ENCODE measurements around the gene SF3B2. TPM values are rescaled to one million over a fixed set of nuclear protein-coding genes. Genes with fewer than 3 reads are reported as not detected.

SF3B2 gene
- total and polyA plus RNA-seq, 10 donors, result 77.5 to 195 (median 147) TPM

DNA sequence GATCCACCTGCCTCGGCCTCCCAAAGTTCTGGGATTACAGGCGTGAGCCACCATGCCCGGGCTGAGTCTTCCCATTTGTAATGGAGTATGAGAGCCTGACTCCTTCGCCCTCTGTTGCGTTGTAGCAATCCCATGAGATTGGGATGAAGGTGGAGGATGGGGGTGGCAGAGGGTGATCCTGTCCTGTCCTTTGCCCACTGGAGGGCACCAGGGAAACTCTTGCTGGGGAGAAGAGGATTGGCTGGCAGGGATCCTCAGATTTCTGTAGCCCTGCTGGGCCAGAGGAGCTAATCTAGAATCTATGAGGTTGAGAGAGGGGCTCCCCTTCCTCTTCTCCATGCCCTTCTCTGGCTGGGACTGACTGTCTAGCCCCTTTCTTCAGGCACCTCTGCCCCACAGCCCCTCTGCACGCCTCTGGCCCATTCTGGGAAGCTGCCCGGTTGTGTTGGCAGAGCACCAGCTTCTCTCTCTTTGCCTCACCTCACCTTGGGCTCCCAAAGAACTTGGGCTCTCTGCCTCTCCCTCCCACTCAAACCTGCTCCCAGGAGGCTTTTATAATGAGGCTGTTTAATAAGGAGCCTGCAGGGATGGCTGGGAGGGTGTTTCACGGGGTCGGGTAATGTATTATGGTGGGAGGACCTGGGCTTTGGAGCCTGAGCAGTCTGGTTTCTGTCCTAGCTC, 16.4 kb upstream of the SF3B2 start:
- 76 to 91% (median 86%) methylated on average over 9 of the region's 9 CpGs for WGBS, 5 donors
- no peak for DNase-seq
- no peak overlapping the region for H3K27ac ChIP-seq
- H3K36me3 ChIP-seq, result no peaks in the 10 kb centered on the region
- intact Hi-C loops (cut with DNase I; ENCODE audit: low total_unique reads), result no loop called here
- peaks cover 0 to 9% (median 0%) of the 10 kb centered on the region in 7 donors for H3K27me3 ChIP-seq (replicated peaks in 1 of 7)
- H3K4me3 ChIP-seq, result no peak overlapping the region
- TF ChIP-seq POLR2AphosphoS5 (IDR thresholded peaks at IDR 0.05) (no peak), POLR2A (IDR thresholded peaks at IDR 0.05) (no peak)
- TF ChIP-seq, protein P1, sequence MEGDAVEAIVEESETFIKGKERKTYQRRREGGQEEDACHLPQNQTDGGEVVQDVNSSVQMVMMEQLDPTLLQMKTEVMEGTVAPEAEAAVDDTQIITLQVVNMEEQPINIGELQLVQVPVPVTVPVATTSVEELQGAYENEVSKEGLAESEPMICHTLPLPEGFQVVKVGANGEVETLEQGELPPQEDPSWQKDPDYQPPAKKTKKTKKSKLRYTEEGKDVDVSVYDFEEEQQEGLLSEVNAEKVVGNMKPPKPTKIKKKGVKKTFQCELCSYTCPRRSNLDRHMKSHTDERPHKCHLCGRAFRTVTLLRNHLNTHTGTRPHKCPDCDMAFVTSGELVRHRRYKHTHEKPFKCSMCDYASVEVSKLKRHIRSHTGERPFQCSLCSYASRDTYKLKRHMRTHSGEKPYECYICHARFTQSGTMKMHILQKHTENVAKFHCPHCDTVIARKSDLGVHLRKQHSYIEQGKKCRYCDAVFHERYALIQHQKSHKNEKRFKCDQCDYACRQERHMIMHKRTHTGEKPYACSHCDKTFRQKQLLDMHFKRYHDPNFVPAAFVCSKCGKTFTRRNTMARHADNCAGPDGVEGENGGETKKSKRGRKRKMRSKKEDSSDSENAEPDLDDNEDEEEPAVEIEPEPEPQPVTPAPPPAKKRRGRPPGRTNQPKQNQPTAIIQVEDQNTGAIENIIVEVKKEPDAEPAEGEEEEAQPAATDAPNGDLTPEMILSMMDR (IDR thresholded peaks at IDR 0.05 in 8 of 11, conservative IDR thresholded peaks at IDR 0.05 in 3 of 11), result no peak
- peaks cover 0 to 3% (median 0%) of the 10 kb centered on the region in 6 donors for H3K4me1 ChIP-seq
- H3K9me3 ChIP-seq, result peaks cover 0 to 5% (median 0%) of the 10 kb centered on the region in 8 donors

DNA sequence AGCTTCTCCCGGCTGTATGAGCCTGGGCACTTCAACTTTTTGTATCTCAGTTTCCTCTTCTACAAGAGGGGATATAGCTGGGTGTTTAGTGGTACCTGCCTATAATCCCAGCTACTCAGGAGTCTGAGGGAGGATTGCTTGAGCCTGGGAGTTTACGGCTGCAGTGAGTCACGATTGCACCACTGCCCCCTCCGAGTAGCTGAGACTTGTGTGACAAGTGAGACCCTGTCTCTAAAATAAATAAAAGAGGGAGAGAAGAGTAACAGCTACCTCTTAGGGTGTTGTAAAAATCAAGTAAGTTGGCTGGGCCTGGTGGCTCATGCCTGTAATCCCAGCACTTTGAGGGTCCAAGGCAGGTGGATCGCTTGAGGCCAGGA, 15.8 kb upstream of the SF3B2 start:
- Histone ChIP-seq H3K4me3 (no peak overlapping the region), H3K4me1 (peaks cover 0 to 3% (median 0%) of the 10 kb centered on the region in 6 donors), H3K36me3 (no peaks in the 10 kb centered on the region), H3K27ac (no peak overlapping the region), H3K27me3 (replicated peaks in 1 of 7) (peaks cover 0 to 9% (median 0%) of the 10 kb centered on the region in 7 donors), H3K9me3 (peaks cover 0 to 5% (median 0%) of the 10 kb centered on the region in 8 donors)
- no peak for TF ChIP-seq POLR2AphosphoS5 (IDR thresholded peaks at IDR 0.05)
- DNase-seq, result no peak
- 82 to 94% (median 92%) methylated on average over 5 of the region's 5 CpGs for WGBS, 5 donors
- intact Hi-C loops (cut with DNase I; ENCODE audit: low total_unique reads), result no loop called here

- H3K4me1 ChIP-seq, result no peaks in the 10 kb centered on the region
- H3K27me3 ChIP-seq (replicated peaks in 1 of 7), result peaks cover 0 to 9% (median 0%) of the 10 kb centered on the region in 7 donors
- TF ChIP-seq POLR2A (IDR thresholded peaks at IDR 0.05) (no peak), POLR2AphosphoS5 (IDR thresholded peaks at IDR 0.05) (no peak)
- TF ChIP-seq, protein P1 (IDR thresholded peaks at IDR 0.05 in 8 of 11, conservative IDR thresholded peaks at IDR 0.05 in 3 of 11), result no peak
- intact Hi-C loops (cut with DNase I; ENCODE audit: low total_unique reads), result no loop called here
- H3K9me3 ChIP-seq, result peaks cover 0 to 5% (median 0%) of the 10 kb centered on the region in 8 donors
- no peak overlapping the region for H3K4me3 ChIP-seq
- no peak for DNase-seq
- H3K27ac ChIP-seq, result no peak overlapping the region
- no peaks in the 10 kb centered on the region for H3K36me3 ChIP-seq
- 72 to 95% (median 88%) methylated on average over 3 of the region's 3 CpGs for WGBS, 5 donors
These were observed 14.8 kb upstream of the SF3B2 start for GRCh38 chr11:66037327-66037726.

DNA sequence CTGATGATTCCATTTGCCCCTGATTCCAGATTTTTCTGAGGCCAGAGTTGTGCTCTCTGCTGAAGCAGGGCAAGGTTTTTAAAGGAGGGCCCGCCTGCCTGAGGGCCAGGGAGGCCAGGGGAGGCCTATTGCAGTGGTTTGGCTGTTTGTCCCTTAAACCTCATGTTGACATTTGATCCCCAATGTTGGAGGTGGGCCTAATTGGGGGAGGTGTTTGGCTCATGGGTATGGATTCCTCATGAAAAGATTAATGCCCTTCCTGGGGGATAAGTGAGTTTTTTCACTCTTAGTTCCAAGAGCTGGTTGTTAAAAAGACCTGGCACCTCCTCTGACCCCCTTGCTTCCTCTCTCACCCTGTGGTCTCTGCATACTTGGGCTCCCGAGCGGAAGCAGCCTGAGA, 12.4 kb upstream of the SF3B2 start:
- H3K27me3 ChIP-seq (replicated peaks in 1 of 7), result peaks cover 0 to 9% (median 0%) of the 10 kb centered on the region in 7 donors
- peaks cover 0 to 2% (median under 1%) of the 10 kb centered on the region in 6 donors for H3K4me1 ChIP-seq
- no peak overlapping the region for H3K4me3 ChIP-seq
- no peaks in the 10 kb centered on the region for H3K36me3 ChIP-seq
- WGBS, 5 donors, result 84 to 92% (median 88%) methylated on average over 2 to 3 of the region's 3 CpGs
- intact Hi-C loops (cut with DNase I; ENCODE audit: low total_unique reads), result no loop called here
- DNase-seq, result no peak
- H3K27ac ChIP-seq, result no peak overlapping the region
- peaks cover 0 to 5% (median 0%) of the 10 kb centered on the region in 8 donors for H3K9me3 ChIP-seq
- TF ChIP-seq, protein P1 (IDR thresholded peaks at IDR 0.05 in 8 of 11, conservative IDR thresholded peaks at IDR 0.05 in 3 of 11), result no peak
- TF ChIP-seq POLR2AphosphoS5 (IDR thresholded peaks at IDR 0.05) (no peak), POLR2A (IDR thresholded peaks at IDR 0.05) (no peak)

Measured in spleen (tissue), 11 donors.